ENCODE results near the gene SIGLEC10.
"Not testable (repeated sequence)": the region's sequence is repeated elsewhere in the genome, so short reads cannot be mapped to it uniquely, and the experiment has no call there.

The SIGLEC10 gene

GRCh38 chr19:51439021-51439465 is 21.6 kb upstream of the SIGLEC10 start:
- no peak for DNase-seq (ENCODE audit: low read depth)

GRCh38 chr19:51434456-51434855 is 17.0 kb upstream of the SIGLEC10 start:
- no peak for DNase-seq (ENCODE audit: low read depth)

- no peak for DNase-seq (ENCODE audit: low read depth)
These were observed 15.6 kb upstream of the SIGLEC10 start for GRCh38 chr19:51433043-51433442.

- no peak for DNase-seq (ENCODE audit: low read depth)
These were observed 13.7 kb upstream of the SIGLEC10 start for GRCh38 chr19:51431124-51431523.

DNA sequence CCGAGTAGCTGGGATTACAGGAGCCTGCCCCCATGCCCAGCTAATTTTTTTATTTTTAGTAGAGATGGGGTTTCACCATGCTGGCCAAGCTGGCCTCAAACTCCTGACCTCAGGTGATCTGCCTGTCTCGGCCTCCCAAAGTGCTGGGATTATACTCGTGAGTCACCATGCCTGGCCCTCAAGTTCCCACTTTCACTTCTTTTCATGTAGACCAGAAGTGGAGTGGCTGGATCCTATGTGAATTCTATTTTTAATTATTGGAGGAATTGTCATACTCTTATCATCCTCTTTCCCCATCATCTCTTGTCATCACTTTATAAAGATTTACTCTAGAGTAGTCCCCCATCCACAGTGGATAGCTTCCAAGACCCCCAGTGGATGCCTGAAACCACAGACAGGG is 12.8 kb upstream of the SIGLEC10 start:
- DNase-seq (ENCODE audit: low read depth) = no peak

DNA sequence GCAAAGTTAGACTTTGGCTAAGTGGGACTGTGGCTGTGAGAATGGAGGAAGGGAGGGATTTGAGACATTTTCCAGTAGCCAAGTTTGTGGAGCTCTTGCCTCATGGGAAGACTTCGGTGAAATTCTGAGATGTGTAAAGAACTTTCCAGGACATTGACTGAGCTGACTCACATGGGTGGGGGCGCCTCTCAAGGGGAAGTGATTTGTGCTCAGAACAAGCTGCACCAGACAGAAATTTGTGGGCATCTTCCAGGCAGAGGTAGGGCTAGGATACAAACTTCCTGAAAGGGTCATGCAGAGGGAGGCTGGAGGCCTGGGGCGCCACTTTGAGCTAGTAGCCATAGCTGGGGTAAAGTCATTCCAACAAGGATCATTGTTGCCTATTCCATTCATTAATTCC is 9.8 kb upstream of the SIGLEC10 start:
- no peak for DNase-seq (ENCODE audit: low read depth)

- DNase-seq (ENCODE audit: low read depth) = no peak
These were observed 4.6 kb upstream of the SIGLEC10 start for GRCh38 chr19:51422053-51422448.

GRCh38 chr19:51421229-51422052 is 4.0 kb upstream of the SIGLEC10 start:
- no peak for DNase-seq (ENCODE audit: low read depth)

GRCh38 chr19:51420511-51420910 is 3.1 kb upstream of the SIGLEC10 start:
- not testable (repeated sequence) for DNase-seq (ENCODE audit: low read depth)

GRCh38 chr19:51418707-51419106 is 1.3 kb upstream of the SIGLEC10 start:
- DNase-seq (ENCODE audit: low read depth) = no peak

DNA sequence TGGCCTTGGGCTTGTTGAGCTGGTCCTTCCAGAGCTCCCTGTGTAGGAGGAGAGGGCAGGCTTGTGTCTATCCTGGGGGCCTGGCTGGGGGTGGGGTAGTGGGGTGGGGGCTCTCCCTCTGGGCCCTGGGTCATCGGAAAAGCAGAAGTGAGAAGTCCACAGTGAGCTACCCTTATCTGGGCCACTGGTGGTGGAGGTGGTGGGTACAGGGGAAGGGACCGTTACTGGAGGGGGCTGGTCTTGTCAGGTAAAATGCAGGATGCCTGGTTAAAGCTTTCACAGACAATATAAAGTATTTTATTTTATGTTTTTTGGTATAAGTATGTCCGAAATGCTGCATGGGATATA is 342 bp upstream of the SIGLEC10 start:
- DNase-seq (ENCODE audit: low read depth) = no peak

GRCh38 chr19:51416422-51416821 is 1.0 kb downstream of the SIGLEC10 start:
- not testable (repeated sequence) for DNase-seq (ENCODE audit: low read depth)

DNA sequence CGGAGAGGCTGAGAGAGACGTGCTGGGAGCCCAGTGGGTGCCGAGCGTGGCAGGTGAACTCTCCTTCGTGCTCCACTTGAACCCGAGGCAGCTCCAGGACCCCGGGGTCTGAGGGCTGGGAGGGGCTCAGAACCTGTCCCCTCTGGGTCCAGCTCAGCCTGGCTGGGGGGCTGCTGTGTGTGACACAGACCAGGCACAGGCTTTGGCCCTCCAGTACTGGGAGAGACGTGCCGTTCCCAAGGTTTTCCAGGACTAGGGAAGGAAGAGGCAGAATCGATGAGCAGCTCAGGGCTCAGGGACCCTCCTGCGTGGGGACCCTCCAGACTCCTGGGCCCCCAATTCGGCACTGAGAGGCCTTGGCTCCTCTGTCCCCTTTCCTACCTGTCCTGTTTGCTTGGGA is 2.3 kb downstream of the SIGLEC10 start:
- no peak for DNase-seq (ENCODE audit: low read depth)

DNA sequence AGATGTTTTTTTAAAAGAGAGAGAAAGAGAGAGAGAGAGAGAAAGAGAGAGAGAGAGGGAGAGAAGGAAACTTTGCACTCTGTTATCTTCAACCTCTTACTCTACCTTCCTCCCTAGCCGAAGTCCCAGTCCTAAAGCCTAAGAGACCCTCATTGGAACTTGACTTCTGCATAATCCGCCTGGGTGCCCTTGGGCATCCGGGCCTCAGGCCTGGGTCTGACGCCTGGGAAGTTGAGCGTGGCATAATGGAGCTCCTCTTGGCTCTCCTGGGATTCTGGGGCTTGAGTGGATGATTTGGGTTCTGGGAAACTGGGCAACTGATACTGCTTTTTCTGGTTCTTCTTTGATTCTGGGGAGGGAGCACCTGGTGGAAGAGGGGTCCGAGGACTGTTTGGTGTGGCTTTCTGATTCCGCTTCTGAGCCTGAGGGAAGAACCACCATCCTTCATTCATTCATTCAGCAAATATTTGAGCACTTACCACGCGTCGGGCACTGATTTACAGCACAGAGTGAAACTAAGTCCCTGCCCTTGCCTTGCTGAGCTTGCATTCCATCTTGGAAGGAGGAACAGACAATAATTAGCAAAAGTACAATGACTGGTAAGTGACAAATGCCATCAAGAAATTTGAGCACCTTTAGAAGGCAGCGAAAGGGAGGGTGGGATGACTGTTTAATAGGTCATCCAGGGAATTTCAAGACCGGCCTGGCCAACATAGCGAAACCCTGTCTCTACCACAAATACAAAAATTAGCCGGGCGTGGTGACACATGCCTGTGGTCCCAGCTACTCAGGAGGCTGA is 6.3 kb downstream of the SIGLEC10 start:
- no peak for DNase-seq (ENCODE audit: low read depth)

DNA sequence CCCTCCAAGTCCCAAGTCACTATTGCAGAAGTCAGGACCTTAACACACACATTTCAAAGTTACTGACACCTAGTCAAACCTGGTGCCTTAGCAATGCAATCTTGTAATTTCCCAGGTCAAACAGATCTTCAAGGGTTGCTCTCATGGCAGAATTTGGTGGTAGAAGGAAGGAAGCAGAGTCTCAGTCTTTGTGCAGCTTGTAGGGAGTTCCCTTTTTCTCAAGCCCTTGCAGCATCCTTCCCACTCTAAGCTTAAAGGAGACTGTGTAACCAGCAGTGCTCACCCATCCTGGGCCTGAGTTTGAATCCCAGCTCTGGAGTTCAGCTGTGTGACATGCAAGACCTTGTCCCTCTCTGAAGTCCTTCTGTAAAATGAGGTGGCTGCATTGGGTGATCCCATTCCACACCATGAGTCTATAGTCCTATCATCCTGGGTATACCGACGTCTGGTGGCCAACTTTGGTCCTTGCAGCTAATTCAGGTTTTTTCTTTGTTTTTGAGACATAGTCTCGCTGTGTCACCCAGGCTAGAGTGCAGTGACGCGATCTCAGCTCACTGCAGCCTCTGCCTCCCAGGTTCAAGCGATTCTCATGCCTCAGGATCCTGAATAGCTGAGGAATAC is 9.8 kb downstream of the SIGLEC10 start:
- DNase-seq (ENCODE audit: low read depth) = no peak

- DNase-seq (ENCODE audit: low read depth) = no peak
These were observed 15.3 kb downstream of the SIGLEC10 start for GRCh38 chr19:51402117-51402516.

DNA sequence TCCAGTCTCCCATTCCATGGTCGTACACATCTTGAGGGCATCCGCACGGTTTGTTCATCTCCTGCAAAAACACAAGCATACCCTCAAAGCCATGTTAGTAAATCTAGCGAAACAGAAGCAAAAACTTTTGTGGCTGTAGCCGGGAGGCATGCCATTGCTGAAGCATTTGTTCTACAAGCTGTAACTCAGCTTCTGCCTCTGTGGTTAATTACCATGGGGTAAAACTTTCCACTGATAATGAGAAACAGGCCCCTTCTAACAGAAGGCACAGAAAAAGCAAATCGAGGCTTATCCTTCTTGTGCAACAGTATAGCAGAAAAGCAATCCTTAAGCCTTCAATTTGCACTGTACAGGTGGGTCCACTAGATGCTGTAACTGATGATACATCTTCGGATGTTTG is 17.5 kb downstream of the SIGLEC10 start:
- DNase-seq (ENCODE audit: low read depth) = not testable (repeated sequence)

DNA sequence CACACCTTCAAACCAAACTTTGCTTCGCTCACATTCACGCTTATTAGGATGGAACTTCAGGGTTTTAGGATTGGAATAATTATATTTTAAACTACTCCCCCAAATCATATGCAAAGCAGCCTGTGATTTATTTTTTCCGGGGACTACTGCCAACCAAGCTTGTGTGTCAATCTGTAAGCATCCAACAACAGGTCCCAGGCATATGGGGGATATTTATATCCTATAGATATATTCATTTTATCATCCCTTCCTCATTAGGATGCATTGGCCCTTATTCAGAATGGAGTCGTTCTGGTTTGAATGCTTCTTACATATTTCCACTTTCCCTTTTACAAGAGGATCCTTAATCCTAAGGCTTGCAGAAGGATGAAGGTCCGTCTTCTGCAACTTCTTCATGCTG is 18.2 kb downstream of the SIGLEC10 start:
- no peak for DNase-seq (ENCODE audit: low read depth)

DNA sequence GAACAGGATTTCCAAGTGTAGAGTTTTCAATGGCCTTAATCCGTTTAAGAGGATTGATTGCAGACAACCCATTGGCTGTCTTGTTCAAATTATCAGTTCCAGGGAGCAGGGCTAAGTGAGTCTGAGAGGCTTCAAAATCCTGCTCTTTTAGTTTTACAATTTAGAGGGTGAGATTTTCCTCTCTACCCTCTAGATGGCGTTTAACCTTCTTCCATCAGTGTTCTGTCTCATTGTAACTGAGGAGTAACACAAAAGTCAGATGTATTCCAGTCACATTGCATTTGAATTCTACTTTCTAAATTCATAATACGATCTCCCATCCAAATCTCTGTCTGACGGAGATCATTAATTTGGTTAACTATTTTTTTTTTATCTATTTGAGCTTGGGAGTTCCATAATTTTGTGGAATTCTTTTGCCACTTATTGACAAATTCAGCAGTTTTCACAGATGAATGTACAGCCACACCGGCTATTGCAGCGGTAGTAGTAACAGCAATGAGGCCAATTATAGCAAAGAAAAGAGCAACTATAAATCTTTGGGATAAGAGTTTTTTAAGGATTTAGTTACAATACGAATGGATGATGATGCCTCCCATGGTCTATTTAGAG is 19.2 kb downstream of the SIGLEC10 start:
- DNase-seq (ENCODE audit: low read depth) = no peak

GRCh38 chr19:51397453-51397852 is 20.0 kb downstream of the SIGLEC10 start:
- not testable (repeated sequence) for DNase-seq (ENCODE audit: low read depth)

GRCh38 chr19:51396175-51396574 is 21.3 kb downstream of the SIGLEC10 start:
- DNase-seq (ENCODE audit: low read depth) = no peak

DNA sequence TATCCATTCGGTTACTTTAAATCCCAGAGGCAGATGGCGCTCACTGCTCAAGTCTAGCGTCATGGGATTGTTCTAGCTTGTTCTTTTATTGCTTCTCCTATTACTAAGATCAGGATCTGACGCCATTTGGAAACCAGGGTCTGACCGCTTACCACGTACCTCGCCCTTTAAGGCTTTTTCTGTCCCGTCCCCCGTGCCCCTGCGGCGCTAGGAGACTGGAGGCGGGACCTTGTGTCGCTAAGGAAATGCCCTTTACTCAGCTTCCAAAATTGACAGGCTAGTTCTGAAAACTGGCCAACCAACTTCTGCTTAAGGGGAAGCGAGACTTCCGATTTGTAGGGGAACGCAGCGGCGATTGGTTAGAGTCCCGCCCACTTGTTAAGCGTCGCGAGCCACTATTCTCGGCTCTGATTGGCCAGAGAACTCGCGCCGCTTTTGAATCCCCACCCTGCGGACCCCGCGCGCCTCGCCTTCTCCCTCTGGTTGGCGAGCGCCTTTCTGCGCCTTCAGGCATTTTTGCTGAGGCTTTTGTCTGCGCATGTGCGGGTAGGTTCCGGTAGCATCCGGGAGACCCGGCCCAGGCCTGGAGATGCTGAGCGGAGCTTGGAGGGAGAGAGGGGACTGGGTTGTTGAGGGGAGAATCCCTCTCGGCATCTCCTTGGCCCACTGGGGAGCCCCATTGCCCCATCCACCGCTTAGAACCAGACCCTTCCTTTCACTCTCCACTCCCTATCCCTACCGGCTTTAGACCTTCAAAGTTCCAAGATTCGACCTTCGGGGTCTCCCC is 23.2 kb downstream of the SIGLEC10 start:
- DNase-seq (ENCODE audit: low read depth) = peak; percentile 94
